ENCODE data around the gene TBC1D1.

GRCh38 chr4:37905533-37906169 lies 14.8 kb downstream of the TBC1D1 start:
- TF ChIP-seq POLR2AphosphoS5 (IDR thresholded peaks at IDR 0.05; ENCODE audit: low read depth, low read length) (no peak), SP1 (IDR thresholded peaks at IDR 0.05; ENCODE audit: low read depth, low read length) (no peak), HDAC6 (IDR thresholded peaks at IDR 0.05; ENCODE audit: low read depth, low read length) (no peak), JUND (IDR thresholded peaks at IDR 0.05; ENCODE audit: low read length) (no peak), POLR2A (IDR thresholded peaks at IDR 0.05; ENCODE audit: control extremely low read depth in 1 of 2, low read depth in 2 of 2, low read length in 2 of 2) (no peak), SIN3A (conservative IDR thresholded peaks at IDR 0.05 in 1 of 2, IDR thresholded peaks at IDR 0.05 in 1 of 2; ENCODE audit: low read depth in 1 of 2, low read length in 2 of 2) (no peak), GABPA (IDR thresholded peaks at IDR 0.05; ENCODE audit: borderline replicate concordance, insufficient read depth, low read length) (no peak), EP300 (IDR thresholded peaks at IDR 0.05; ENCODE audit: borderline replicate concordance in 1 of 2, low read depth in 2 of 2, low read length in 2 of 2) (no peak), EZH2 (IDR thresholded peaks at IDR 0.05; ENCODE audit: low read depth, low read length, severe bottlenecking) (no peak), CREB1 (IDR thresholded peaks at IDR 0.05) (no peak), CEBPB (IDR thresholded peaks at IDR 0.05; ENCODE audit: low read depth, low read length) (no peak), KDM5A (IDR thresholded peaks at IDR 0.05; ENCODE audit: low read length) (no peak)
